Left ventricle myocardium inferior (tissue), 1 donor: ENCODE results near the gene GDF7. TPM values are rescaled to one million over a fixed set of nuclear protein-coding genes. Genes with fewer than 3 reads are reported as not detected.

Experiments
- DNase-seq: peaks from one replicate; pipeline ENCODE4 v3.0.0-alpha.2; 2020
- H3K27ac ChIP-seq: fragments of 200-600 bp; replicated peaks from 2 replicates; pipeline ENCODE4 v1.8.0; 2021
- H3K27me3 ChIP-seq: fragments of 200-600 bp; 2 replicates; pipeline ENCODE4 v1.8.0; 2021; ENCODE audit warnings: low read depth
- H3K36me3 ChIP-seq: fragments of 200-600 bp; 2 replicates; pipeline ENCODE4 v1.8.0; 2021
- H3K4me1 ChIP-seq: fragments of 200-600 bp; 2 replicates; pipeline ENCODE4 v1.8.0; 2021
- H3K4me3 ChIP-seq: fragments of 200-600 bp; 2 replicates; pipeline ENCODE4 v1.8.0; 2021; ENCODE audit warnings: mild to moderate bottlenecking, moderate library complexity
- H3K9me3 ChIP-seq: fragments of 200-600 bp; replicated peaks from 2 replicates; pipeline ENCODE4 v1.8.0; 2021
- intact Hi-C: fragments of 100-400 bp; cut with micrococcal nuclease; formaldehyde crosslinking; loops from one replicate; pipeline ENCODE4 v1.11.0; 2022
- total RNA-seq: library from RNA; stranded (reverse); fragmentation: NEBNext Ultra II Directional; extraction: Animal tissue kit (Norgen Biotek cat#: 25700); gene quantifications from one replicate; pipeline ENCODE4 v1.2.1, GENCODE V29; 2021
- TF ChIP-seq, protein P1 (sequence below): fragments of 200-600 bp; IDR thresholded peaks from 2 replicates; pipeline ENCODE4 v1.8.0; 2021; ENCODE audit warnings: antibody characterized with exemption, mild to moderate bottlenecking, borderline replicate concordance
- donor health status: DM: no; HTN: yes; CAD: no; lungs with severe emphysema.

Gene GDF7
- total RNA-seq, 1 donor from 2014 or later: 0.58 TPM

DNA sequence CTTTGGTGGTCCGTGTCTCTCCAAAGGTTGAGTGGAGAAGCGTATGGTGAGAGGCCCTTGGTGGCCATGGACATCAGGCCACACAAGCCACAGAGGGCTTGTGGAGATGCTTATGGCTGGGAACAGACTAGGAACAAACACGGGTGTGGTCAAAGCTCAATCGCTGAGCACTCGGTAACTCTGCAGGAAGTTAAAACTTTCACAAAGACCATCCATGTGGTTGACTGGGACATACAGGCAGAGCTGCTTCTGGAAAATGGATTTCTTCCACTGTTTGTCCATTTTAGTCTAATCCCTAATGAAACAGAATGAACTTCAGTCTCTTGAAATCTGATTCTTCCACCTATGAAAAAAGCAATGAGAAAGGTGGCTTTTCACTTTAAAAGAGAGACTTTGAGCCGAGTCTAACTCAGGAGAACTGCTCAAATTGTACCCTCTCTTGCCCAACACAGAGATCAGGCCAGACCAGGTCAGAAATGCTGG lies 17.7 kb downstream of the GDF7 start:
- H3K4me1 ChIP-seq: no peaks in the 10 kb centered on the region
- TF ChIP-seq, protein P1, sequence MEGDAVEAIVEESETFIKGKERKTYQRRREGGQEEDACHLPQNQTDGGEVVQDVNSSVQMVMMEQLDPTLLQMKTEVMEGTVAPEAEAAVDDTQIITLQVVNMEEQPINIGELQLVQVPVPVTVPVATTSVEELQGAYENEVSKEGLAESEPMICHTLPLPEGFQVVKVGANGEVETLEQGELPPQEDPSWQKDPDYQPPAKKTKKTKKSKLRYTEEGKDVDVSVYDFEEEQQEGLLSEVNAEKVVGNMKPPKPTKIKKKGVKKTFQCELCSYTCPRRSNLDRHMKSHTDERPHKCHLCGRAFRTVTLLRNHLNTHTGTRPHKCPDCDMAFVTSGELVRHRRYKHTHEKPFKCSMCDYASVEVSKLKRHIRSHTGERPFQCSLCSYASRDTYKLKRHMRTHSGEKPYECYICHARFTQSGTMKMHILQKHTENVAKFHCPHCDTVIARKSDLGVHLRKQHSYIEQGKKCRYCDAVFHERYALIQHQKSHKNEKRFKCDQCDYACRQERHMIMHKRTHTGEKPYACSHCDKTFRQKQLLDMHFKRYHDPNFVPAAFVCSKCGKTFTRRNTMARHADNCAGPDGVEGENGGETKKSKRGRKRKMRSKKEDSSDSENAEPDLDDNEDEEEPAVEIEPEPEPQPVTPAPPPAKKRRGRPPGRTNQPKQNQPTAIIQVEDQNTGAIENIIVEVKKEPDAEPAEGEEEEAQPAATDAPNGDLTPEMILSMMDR: no peak
- H3K36me3 ChIP-seq: peaks cover 52% of the 10 kb centered on the region
- DNase-seq: no peak
- no peak overlapping the region for H3K4me3 ChIP-seq
- H3K27me3 ChIP-seq: no peaks in the 10 kb centered on the region
- peaks cover 4% of the 10 kb centered on the region for H3K9me3 ChIP-seq
- H3K27ac ChIP-seq: no peak overlapping the region
- intact Hi-C loops: no loop called here

DNA sequence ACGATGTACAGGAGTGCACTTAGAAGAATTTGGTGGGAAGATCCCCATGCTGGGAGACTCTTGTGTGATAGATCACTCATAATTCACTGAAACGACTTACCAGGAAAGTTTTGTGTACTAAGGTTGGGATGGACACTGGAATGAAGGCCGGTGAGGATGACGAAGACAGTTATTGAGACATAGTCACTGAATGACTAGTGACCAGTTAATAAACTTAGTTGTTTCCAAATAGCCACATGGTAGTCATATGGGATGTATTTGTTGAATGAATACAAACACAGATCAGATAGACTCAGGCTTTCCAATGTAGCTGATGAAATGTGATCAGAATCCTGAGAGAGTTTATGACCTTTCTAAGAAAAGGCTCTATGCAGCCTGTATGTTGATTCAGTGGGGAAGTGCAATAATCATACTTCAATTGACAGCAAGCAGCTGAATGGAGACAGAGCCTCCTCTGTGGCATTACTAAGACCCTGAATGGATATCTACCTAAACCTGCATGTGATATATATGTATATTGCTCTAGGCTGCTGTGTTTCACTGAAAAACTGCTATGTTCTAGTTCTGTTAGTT lies 20.4 kb downstream of the GDF7 start:
- peaks cover 4% of the 10 kb centered on the region for H3K9me3 ChIP-seq
- no peaks in the 10 kb centered on the region for H3K27me3 ChIP-seq
- no peak overlapping the region for H3K4me3 ChIP-seq
- peaks cover 39% of the 10 kb centered on the region for H3K36me3 ChIP-seq
- TF ChIP-seq, protein P1: no peak
- DNase-seq: no peak
- intact Hi-C loops: no loop called here
- no peak overlapping the region for H3K27ac ChIP-seq
- H3K4me1 ChIP-seq: no peaks in the 10 kb centered on the region

DNA sequence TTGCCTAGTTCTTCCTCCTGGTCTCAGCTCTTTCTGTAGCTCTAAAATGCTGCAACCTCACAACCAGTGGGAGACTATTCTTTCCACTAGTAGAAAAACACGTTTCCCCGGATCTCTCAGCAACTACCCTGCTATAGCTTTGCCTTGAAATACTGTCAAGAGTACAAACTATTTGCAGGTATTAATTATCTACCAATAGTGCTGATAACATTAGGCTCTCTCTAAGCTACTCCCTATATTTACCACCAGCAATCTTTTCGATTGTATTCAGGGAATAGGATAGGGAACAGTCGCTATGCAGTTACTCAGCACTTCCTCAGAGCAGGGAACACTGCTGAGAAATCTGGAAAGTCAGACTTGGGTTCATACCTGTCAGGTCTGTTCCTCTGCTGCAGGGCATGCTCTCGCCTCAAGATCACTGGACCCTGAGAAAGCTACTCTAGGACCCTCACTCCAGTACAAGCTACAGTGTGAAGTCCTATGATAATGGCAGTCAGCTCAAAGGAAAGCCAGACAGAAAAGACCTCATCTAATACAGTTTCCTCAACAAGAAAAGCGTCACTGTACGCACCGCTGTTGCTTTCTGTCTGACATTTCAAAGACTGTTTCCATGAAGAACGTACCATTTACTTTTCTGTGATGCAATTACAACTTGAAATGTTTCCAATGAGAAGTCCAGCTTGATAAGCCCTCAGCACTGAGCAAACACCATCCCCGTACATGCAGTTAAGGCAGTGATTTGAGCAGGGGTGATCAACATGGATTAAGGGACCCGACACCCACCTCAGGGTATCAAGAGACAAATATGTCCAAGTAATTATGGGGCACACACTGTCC lies 22.7 kb downstream of the GDF7 start:
- no peaks in the 10 kb centered on the region for H3K4me1 ChIP-seq
- H3K27me3 ChIP-seq: no peaks in the 10 kb centered on the region
- peaks cover 36% of the 10 kb centered on the region for H3K36me3 ChIP-seq
- H3K9me3 ChIP-seq: peaks cover 4% of the 10 kb centered on the region
- intact Hi-C loops: no loop called here
- H3K27ac ChIP-seq: no peak overlapping the region
- DNase-seq: no peak
- TF ChIP-seq, protein P1: no peak
- H3K4me3 ChIP-seq: no peak overlapping the region

DNA sequence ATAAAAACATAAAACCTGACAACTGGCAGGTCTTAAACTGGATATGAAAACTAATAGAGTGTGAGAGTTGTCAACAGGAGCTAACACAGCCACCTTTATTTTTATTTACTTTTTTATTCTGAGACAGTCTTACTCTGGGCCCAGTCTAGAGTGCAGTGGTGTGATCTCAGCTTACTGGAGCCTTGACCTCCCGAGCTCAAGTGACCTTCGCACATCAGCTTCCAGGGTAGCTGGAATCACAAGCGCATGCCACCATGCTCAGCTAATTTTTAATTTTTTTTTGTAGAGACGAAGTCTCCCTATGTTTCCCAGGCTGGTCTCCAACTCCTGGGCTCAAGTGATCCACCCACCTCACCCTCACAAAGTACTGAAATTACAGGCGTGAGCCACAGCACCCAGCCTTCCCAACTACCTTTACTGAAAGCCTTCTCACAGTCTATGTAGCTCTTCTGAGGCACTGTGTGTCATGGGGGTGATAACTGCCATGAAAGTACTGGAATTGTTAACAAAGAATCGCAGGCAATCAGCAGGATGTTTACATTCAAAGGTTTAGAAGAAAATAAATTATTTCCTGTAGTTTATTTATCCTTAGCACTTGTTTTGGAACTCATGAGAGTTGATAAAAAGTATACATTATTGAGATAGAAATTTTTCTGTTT lies 24.3 kb downstream of the GDF7 start:
- peaks cover 4% of the 10 kb centered on the region for H3K9me3 ChIP-seq
- no peak overlapping the region for H3K27ac ChIP-seq
- TF ChIP-seq, protein P1: no peak
- DNase-seq: no peak
- intact Hi-C loops: no loop called here
- no peaks in the 10 kb centered on the region for H3K4me1 ChIP-seq
- peaks cover 27% of the 10 kb centered on the region for H3K36me3 ChIP-seq
- no peak overlapping the region for H3K4me3 ChIP-seq
- H3K27me3 ChIP-seq: no peaks in the 10 kb centered on the region

DNA sequence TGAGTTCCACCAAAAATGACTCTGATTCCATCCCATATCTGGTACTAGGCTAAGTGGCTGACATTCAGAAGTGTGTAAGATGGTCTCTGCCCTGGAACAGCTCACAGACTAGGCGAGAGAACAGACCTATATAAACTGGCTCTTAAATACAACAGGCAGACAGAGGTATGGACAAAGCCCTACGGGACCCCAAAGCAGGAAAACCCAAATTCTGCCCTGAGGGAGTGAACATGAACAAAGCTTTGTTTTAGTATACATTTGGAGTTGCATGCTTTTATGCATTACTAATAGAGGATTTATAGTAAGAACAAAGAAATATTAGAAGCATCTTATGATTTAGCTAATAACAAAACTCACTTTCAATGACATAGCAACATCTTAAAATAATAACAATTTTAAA lies 25.1 kb downstream of the GDF7 start:
- TF ChIP-seq, protein P1: no peak
- Histone ChIP-seq H3K27ac (no peak overlapping the region), H3K9me3 (peaks cover 4% of the 10 kb centered on the region), H3K4me3 (no peak overlapping the region), H3K4me1 (no peaks in the 10 kb centered on the region), H3K36me3 (peaks cover 18% of the 10 kb centered on the region), H3K27me3 (no peaks in the 10 kb centered on the region)
- DNase-seq: no peak
- intact Hi-C loops: no loop called here
